GM18508 (cell line): ENCODE results near the gene CACNA1B.
"Not testable (repeated sequence)": the region's sequence is repeated elsewhere in the genome, so short reads cannot be mapped to it uniquely, and the experiment has no call there.

ENCODE experiments used
- ATAC-seq: cut with Tn5 transposase; IDR thresholded peaks from one replicate; pipeline ENCODE4 v1.9.1; 2021; ENCODE audit warnings: moderate number of reproducible peaks; ENCODE audit not compliant: insufficient read depth, unreplicated experiment

Gene CACNA1B

DNA sequence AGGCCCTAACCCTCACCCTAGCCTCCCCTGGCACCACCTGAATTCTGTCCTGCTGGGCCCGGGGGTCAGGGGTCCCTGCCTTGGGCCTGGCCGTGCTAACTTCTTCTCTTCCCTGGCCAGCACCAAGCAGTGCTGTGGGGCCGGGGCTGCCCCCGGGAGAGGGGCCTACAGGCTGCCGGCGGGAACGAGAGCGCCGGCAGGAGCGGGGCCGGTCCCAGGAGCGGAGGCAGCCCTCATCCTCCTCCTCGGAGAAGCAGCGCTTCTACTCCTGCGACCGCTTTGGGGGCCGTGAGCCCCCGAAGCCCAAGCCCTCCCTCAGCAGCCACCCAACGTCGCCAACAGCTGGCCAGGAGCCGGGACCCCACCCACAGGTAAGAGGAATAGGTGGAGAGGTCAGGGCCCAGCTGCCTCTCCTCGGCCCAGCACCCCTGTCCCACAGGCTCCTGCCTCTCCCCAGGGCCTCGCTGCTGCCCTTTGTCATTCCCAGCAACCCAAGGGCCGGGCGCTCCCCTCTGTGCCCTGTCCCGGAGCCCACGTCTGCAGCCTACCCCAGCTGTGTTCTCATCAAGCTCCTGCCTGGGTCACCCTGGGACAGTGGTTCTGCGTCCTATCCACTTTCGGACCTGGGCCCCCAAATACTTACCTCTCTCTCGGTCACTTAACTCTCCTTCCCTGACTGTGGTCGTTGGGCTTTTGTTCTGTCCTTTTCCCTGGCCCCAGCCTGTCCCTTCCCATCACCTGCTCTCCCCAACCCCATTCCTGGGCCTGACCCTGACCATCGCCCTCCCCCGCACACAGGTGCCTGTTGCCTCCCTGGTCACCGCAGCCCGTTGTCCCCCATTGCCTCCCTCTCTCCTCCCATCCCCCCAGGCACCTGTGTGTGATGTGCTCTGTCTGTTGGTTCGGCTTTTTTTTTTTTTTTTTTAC, 243.2 kb downstream of the CACNA1B start:
- ATAC-seq: no peak

DNA sequence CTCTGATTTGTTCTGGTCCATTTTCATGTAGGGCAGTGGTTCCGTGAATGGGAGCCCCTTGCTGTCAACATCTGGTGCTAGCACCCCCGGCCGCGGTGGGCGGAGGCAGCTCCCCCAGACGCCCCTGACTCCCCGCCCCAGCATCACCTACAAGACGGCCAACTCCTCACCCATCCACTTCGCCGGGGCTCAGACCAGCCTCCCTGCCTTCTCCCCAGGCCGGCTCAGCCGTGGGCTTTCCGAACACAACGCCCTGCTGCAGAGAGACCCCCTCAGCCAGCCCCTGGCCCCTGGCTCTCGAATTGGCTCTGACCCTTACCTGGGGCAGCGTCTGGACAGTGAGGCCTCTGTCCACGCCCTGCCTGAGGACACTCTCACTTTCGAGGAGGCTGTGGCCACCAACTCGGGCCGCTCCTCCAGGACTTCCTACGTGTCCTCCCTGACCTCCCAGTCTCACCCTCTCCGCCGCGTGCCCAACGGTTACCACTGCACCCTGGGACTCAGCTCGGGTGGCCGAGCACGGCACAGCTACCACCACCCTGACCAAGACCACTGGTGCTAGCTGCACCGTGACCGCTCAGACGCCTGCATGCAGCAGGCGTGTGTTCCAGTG, 244.0 kb downstream of the CACNA1B start:
- no peak for ATAC-seq

DNA sequence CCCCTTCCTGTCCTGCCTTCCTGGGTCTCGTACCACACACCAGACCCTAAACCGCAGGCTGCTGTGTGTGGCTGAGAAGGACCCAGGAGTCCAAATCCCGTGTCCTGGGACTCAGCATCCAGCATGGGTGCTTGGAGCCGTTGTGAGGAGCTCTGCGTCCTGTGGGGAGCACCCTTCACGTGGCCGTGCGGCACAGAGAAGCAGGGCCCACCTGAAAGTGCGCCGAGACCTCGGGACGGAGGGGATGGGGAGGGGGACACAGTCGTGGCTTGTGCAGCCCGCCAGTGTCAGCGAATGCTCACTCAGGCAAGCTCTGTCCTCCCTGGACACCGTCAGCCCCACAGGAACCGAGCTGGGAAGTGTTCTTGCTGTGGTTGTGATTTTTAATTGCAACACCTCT, 244.6 kb downstream of the CACNA1B start:
- ATAC-seq: no peak

DNA sequence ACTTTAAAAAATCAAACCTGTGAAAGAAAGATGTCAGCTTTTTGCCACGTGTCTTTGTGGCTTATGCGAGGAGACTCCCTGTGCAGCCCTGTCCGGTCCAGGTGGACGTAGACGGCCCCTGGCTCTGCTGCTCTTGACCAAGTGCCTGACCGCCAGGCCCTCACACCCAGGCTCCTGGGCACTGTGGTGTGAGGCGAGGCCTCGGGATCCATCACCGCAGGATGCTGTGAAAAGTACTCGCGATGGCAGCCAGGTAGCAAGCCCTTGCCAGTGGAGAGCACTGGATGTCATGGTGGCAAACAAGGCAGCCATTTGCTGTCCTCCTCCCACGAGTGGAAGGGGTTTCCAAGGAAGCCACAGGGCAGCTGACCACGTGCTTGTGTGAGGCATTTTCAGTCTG, 245.1 kb downstream of the CACNA1B start:
- no peak for ATAC-seq

DNA sequence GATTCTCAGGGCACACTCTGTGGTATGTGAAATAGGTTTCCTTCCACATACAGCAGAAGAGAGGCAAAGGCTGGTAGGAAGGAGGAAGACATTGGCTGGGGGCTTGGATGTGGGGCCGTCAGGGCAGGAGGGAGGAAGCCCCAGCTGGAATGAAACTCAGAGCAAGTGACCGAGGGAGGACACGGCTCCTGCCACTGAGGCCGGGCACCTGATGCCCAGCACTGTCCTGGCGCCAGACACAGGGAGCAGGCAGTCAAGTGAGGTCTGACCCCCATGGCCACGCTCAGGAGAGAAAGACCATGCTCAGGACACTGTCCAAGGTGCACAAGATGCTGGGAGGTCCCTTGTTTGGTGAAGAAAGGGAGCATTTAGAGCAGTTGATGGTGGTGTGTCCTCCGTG, 245.5 kb downstream of the CACNA1B start:
- no peak for ATAC-seq

DNA sequence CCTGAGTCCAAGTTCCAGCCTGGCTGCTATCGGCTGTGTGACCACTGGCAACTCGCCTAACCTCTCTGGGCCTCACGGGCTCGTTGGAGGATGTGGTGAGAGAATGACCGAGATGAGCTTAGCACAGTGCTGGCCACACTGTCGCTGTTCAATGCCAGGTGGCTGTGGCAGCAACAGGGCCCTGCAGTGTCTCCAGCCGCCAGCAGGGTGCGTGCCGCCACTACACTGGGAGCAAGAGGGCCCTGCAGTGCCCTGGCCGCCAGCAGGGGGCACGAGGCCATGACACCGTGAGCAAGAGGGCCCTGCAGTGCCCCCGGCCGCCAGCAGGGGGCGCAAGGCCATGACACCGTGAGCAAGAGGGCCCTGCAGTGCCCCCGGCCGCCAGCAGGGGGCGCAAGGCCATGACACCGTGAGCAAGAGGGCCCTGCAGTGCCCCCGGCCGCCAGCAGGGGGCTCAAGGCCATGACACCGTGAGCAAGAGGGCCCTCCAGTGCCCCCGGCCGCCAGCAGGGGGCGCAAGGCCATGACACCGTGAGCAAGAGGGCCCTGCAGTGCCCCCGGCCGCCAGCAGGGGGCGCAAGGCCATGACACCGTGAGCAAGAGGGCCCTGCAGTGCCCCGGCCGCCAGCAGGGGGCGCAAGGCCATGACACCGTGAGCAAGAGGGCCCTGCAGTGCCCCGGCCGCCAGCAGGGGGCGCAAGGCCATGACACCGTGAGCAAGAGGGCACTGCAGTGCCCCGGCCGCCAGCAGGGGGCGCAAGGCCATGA, 248.7 kb downstream of the CACNA1B start:
- ATAC-seq: peak; percentile 71

DNA sequence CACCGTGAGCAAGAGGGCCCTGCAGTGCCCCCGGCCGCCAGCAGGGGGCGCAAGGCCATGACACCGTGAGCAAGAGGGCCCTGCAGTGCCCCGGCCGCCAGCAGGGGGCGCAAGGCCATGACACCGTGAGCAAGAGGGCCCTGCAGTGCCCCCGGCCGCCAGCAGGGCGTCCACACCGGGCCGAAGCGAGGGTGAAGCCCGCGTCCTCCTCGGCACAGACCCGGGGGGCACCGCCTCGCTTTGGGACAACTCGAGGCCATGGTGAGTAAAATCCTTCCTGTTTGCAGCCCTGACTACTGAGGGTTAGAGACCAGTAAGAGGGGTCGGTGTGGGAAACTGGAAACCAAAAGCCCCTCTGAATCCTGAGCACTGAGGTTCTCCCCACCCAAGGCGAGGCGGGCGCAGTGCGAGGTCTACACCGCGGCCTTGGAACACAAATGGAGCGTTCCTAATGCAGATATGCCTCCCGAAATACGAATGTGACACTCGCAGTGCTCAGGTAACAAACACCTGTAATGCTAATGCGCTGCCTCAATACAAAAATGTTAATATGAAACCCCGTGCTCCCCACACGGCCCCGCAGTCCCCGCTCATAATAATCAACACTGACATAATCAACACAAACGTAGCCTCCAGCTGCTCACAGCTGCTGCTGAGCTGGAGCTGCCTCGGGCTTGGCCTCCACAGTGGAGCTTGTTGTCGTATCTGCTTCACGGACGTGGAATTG, 249.4 kb downstream of the CACNA1B start:
- not testable (repeated sequence) for ATAC-seq

DNA sequence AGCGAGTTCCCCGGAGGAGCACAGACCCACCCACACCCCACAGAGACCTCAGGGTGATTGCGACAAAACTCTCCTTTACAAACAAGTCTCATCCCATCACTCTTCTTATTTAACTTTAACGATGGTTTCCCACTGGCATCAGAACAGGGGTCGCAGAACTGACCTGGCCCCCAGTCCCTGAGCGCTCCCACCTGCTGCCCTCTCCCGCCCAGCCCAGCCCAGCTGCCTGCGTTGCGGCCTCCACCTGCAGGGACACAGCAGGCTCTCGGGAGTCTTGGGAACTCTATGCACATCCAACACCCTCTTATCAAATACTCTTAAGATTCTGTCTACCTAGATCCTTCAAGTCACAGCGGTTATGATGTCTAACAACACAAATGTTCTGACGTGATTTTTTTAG, 250.4 kb downstream of the CACNA1B start:
- not testable (repeated sequence) for ATAC-seq

DNA sequence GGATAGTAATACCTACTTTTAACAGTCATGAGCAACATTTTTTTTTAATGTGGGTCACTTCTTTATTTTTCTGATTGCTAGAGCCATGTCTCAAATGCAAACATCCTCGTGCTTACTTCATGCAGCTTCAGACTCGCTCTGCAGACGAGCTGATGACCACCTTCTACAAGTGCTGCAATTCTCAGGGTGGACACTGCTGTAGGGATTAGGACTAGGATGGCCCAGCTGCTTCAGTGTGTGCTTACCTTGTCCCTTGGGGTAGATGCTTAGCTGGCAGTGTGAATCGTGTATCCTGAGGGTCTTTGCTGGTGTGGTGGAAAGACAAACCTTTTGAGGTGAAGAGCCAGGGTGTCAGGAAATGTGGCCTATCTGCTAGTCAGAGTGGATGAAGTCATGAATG, 251.7 kb downstream of the CACNA1B start:
- ATAC-seq: not testable (repeated sequence)

DNA sequence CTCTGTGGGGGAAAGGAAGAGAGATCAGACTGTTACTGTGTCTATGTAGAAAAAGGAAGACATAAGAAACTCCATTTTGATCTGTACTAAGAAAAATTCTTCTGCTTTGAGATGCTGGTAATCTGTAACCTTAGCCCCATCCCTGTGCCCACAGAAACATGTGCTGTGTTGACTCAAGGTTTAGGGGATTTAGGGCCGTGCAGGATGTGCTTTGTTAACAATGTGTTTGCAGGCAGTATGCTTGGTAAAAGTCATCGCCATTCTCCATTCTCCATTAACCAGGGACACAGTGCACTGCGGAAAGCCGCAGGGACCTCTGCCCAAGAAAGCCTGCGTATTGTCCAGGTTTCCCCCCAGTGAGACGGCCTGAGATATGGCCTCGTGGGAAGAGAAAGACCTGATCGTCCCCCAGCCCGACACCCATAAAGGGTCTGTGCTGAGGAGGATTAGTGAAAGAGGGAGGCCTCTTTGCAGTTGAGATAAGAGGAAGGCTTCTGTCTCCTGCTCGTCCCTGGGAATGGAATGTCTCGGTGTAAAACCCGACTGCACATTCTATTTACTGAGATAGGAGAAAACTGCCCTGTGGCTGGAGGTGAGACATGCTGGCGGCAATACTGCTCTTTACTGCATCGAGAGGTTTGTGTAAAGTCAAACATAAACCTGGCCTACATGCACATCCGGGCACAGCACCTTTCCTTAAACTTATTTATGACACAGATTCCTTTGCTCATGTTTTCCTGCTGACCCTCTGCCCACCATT, 255.5 kb downstream of the CACNA1B start:
- not testable (repeated sequence) for ATAC-seq

DNA sequence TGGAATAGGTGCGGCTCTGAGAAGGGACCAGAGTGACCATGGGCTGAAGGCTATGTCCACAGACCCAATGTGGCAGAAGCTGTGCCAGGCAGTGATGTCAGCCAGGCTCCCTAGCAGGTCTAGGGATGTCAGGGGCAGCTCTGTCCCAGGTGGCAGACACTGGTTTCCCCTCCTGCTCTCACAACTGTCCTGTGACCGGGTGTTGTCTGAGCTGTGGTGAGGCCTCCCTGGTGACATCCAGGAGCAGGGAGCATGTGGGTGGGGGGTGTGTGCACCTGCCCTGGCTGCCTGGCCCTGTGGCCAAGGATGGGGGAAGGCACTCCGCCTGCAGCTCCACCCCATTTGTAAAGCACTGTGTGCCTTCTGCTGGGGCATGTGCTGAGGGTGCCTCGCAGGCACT, 257.0 kb downstream of the CACNA1B start:
- not testable (repeated sequence) for ATAC-seq

DNA sequence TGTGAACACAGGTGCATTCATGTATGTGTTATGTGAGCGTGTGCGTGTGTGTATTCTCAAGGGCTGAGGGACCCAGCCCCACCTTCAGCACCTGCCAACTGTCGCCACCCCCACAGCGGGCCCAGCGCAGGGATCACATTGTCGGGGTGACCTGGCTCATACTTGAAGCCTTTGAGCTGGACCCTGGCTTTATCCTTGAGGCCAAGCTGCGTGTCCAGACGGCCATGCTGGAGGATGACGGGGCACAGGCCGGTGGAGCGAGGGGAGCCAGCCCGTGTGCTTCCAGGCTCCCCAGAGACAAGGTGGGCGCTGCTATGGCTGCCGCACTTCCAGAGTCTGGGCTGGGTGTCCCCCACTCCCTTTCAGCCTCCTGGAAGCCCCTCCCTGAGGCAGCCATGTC, 261.5 kb downstream of the CACNA1B start:
- not testable (repeated sequence) for ATAC-seq

DNA sequence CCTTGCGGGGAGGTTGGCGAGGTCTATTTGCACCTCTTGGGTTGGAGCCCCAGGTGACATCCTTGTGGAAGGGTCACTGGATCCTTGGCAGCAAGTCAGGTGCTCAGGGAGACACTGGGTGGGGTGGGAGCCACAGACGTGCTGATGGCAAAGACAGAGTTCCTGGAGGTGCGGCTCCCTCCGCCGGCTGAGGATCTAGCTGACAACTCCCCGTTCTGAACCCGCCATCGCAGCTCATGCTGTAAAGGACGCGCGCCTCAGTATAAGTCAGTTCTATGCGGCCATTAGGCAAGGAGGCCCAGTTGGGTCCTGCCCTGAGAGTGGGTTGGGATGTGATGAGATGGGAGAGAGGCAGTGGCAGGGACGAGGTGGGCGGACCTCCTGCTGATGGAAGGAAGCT, 263.4 kb downstream of the CACNA1B start:
- ATAC-seq: not testable (repeated sequence)

DNA sequence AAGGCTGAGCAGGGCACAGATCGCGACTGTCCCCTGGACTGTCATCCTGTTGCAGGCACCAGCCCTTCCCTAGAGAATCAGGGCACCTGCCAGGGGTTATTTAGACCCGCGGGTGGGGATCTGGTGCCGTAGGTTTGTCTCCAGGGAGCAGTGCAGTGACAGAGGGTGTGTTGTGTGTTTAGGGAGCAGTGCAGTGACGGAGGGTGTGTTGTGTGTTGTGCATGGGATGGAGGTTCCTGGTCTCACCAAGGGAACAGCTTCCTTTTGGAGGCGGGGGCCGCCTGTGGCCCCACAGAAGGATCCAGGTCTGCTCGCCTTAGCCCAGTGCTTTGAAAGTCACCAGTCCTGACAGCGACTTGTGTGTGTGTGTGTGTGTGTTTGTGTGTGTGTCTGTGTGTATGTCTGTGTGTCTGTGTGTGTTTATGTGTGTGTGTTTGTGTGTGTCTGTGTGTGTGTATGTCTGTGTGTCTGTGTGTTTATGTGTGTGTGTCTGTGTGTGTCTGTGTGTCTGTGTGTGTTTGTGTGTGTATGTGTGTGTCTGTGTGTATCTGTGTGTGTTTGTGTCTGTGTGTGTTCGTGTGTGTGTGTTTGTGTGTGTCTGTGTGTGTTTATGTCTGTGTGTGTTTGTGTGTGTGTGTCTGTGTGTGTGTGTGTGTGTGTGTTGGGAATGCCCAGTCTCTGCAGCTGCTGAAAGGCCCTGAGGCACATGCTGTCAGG, 265.1 kb downstream of the CACNA1B start:
- not testable (repeated sequence) for ATAC-seq

DNA sequence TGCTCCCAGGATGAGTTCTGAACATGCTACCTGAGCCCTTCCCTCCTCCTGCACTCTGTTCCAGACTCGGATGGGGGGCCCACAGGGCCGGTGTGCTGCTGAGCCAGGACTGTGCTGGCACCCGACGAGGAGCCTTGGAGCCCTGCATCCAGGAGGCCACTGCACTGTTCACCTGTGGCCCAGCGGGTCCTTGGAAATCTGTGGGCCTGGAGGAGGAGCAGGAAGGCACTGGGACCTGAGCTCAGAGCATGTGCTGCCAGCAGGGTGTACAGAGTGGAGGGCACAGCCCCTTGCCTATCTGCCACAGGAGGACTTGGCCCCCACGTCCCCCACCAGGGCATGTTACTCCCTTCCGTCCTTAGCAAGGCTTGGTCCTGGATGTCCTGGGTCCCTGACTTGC, 265.9 kb downstream of the CACNA1B start:
- ATAC-seq: not testable (repeated sequence)

DNA sequence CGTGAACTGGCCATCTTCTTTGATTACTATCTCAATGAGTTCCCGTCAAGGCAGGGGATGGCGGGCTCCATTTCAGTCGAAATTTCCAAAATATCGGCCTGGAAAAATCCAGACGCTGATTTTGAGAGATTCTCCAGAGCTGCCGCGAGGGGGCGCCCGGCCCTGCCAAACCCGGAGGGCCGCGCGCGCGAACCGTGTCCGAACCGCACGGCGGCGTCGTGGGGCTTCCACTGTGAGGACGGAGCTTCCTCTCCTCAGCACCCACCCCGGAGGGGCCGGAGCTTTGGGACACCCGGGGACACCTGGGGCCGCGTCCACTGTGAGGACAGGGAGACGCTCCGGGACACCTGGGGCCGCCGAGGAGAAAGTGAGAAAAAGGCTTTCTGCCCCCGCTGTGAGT, 270.0 kb downstream of the CACNA1B start:
- ATAC-seq: not testable (repeated sequence)

DNA sequence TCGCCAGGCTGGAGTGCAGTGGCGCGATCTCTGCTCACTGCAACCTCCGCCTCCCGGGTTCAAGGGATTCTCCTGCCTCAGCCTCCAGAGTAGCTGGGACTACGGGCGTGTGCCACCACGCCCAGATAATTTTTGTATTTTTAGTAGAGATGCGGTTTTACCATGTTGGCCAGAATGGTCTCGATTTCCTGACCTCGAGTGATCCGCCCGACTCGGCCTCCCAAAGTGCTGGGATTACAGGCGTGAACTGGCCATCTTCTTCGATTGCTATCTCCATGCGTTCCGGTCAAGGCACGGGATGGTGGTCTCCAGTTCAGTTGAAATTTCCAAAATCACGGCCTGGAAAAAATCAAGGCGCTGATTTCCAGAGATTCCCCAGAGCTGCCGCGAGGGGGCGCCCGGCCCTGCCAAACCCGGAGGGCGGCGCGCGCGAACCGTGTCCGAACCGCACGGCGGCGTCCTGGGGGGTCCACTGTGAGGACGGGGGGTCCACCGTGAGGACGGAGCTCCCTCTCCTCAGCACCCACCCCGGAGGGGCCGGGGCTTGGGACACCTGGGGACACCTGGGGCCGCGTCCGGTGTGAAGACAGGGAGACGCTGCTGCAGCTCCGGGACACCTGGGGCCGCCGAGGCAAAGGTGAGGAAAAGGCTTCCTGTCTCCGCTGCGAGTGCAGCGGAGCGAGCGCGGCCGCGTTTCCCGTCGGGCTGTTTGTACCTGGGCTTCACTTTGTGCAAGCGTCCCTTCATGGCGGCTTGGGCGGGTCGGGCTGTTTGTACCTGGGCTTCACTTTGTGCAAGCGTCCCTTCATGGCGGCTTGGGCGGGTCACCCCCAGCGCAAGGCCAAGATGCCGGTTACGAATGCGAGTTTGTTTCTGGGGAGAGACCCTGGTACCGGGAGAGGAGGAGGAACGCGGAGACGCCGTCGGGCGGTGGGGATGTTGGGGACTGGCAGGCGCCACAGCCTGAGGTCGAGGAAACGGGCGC, 272.4 kb downstream of the CACNA1B start:
- ATAC-seq: not testable (repeated sequence)

DNA sequence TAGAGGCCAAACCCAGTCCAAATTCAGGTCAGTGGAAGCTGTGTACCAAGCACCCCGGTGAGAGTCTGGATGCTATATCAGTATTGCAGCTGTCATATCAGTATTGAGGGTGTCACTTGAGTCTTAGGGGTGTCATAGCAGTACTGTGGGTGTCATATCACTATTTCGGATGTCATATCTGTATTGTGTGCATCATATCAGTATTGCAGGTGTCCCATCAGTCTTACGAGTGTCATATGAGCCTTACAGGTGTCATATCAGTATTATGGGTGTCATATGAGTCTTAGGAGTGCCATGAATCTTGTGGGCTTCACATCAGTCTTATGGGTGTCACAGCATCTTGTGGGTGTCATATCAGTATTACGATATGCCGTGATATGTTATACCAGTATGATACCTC, 278.2 kb downstream of the CACNA1B start:
- not testable (repeated sequence) for ATAC-seq
